Activated naive CD4-positive, alpha-beta T cell treated with anti-CD3 and anti-CD28 coated beads, Interleukin-2, amount 10 ng/mL, durations not matched to agents 7 days and 5 days (primary cell): ENCODE measurements around the gene EVI5.
"Not testable (repeated sequence)": the region's sequence is repeated elsewhere in the genome, so short reads cannot be mapped to it uniquely, and the experiment has no call there.

ENCODE experiments used
- CTCF ChIA-PET: fragments of 350-600 bp; sonication (Branson Sonifier 250); formaldehyde crosslinking; loops from one replicate; lab custom pipeline; 2021; ENCODE audit warnings: antibody characterized with exemption; lab: Charles Lee
- DNase-seq: peaks from one replicate; pipeline ENCODE4 v3.0.0-alpha.2; 2020
- H3K27ac Mint-ChIP-seq: one replicate; pipeline ENCODE4 v1.8.0; 2021; ENCODE audit warnings: mild to moderate bottlenecking, moderate library complexity, mixed read lengths
- H3K27me3 Mint-ChIP-seq: one replicate; pipeline ENCODE4 v1.8.0; 2021; ENCODE audit warnings: mild to moderate bottlenecking, mixed read lengths
- H3K36me3 Mint-ChIP-seq: one replicate; pipeline ENCODE4 v1.8.0; 2021; ENCODE audit warnings: mixed read lengths
- H3K4me1 Mint-ChIP-seq: one replicate; pipeline ENCODE4 v1.8.0; 2021; ENCODE audit warnings: mixed read lengths
- H3K4me3 Mint-ChIP-seq: one replicate; pipeline ENCODE4 v1.8.0; 2021; ENCODE audit warnings: mild to moderate bottlenecking, moderate library complexity, mixed read lengths
- H3K9me3 Mint-ChIP-seq: one replicate; pipeline ENCODE4 v1.8.0; 2021; ENCODE audit warnings: mixed read lengths

Gene EVI5

GRCh38 chr1:92715476-92715951, 69.4 kb downstream of the EVI5 start:
- H3K4me3 Mint-ChIP-seq, H3K9me3 Mint-ChIP-seq, CTCF ChIA-PET, DNase-seq, H3K4me1 Mint-ChIP-seq, H3K36me3 Mint-ChIP-seq, H3K27ac Mint-ChIP-seq: not testable (repeated sequence)
- H3K27me3 Mint-ChIP-seq: peaks cover 21% of the 10 kb centered on the region

DNA sequence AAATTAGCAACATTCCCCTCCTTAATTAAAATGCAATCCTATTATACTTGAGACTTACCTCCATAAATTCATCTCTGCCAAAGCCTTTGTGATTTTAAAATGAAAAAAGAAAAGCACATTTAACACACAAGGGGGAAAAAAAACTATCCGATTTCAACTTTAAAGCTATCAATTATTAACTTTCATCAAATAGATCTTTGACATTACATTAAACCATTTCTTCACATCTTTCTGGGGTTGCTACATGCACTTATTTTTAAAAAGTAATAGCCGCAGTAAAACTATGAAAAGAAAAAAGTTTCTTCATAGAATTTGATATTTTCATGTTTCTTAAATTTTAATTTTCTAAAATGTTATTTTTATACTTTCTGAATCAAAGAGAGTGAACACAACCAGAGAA, 71.0 kb downstream of the EVI5 start:
- Mint-ChIP-seq H3K4me1 (no peaks in the 10 kb centered on the region), H3K4me3 (no peak overlapping the region), H3K27ac (no peak overlapping the region), H3K36me3 (no peaks in the 10 kb centered on the region), H3K27me3 (peaks cover 16% of the 10 kb centered on the region), H3K9me3 (no peaks in the 10 kb centered on the region)
- CTCF ChIA-PET: no interaction called here
- DNase-seq: no peak

GRCh38 chr1:92711473-92712165, 73.3 kb downstream of the EVI5 start:
- H3K27me3 Mint-ChIP-seq: peaks cover 16% of the 10 kb centered on the region
- CTCF ChIA-PET: no interaction called here
- no peaks in the 10 kb centered on the region for H3K4me1 Mint-ChIP-seq
- H3K4me3 Mint-ChIP-seq: no peak overlapping the region
- DNase-seq: no peak
- H3K9me3 Mint-ChIP-seq: no peaks in the 10 kb centered on the region
- H3K27ac Mint-ChIP-seq: no peak overlapping the region
- H3K36me3 Mint-ChIP-seq: no peaks in the 10 kb centered on the region

DNA sequence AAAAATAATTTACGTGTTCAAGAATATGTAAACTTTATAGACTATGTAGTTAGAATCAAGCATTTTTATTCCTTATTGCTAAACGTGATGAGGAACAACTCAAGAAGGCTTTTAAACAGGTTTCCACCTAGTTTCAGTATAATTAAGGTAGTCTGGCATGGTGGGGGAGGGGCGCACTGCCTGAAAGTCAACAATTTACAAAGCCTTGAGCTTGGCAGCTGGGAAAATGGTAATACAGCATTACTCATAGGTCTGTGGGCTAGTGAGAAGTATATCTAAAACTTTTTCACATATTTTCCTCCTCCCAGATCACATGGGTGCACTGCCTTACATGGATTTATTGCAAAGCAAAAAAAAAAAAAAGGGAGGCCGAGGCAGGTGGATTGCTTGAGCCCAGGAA, 75.2 kb downstream of the EVI5 start:
- Mint-ChIP-seq H3K36me3 (no peaks in the 10 kb centered on the region), H3K4me1 (no peaks in the 10 kb centered on the region), H3K27me3 (peaks cover 2% of the 10 kb centered on the region), H3K4me3 (no peak overlapping the region), H3K9me3 (no peaks in the 10 kb centered on the region), H3K27ac (no peak overlapping the region)
- CTCF ChIA-PET: no interaction called here
- no peak for DNase-seq

- DNase-seq: no peak
- H3K9me3 Mint-ChIP-seq: no peaks in the 10 kb centered on the region
- H3K36me3 Mint-ChIP-seq: no peaks in the 10 kb centered on the region
- H3K4me3 Mint-ChIP-seq: no peak overlapping the region
- no peaks in the 10 kb centered on the region for H3K27me3 Mint-ChIP-seq
- CTCF ChIA-PET: no interaction called here
- H3K4me1 Mint-ChIP-seq: no peaks in the 10 kb centered on the region
- H3K27ac Mint-ChIP-seq: no peak overlapping the region
These were observed 76.4 kb downstream of the EVI5 start for GRCh38 chr1:92708368-92708950.

- no peak overlapping the region for H3K27ac Mint-ChIP-seq
- CTCF ChIA-PET: no interaction called here
These were observed 77.2 kb downstream of the EVI5 start for GRCh38 chr1:92707709-92708108.

DNA sequence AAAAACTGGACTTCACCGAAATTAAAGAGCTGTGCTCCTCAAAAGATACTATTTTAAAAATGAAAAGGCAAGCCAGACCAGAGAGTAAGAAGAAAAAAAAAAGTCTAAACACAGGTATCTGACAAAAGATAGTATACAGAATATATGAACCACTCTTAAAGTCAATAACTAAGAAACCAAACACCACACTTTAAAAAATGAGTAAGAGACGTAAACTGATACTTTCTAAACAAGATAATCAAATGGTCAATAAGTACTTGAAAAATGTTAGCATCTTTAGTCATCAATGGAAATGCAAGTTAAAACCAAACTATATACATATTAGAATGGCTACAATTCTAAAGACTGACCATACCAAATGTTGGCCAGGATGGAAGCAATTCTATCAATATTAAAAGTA, 77.6 kb downstream of the EVI5 start:
- Mint-ChIP-seq H3K9me3 (no peaks in the 10 kb centered on the region), H3K4me3 (no peak overlapping the region), H3K36me3 (no peaks in the 10 kb centered on the region), H3K4me1 (no peaks in the 10 kb centered on the region), H3K27ac (no peak overlapping the region), H3K27me3 (no peaks in the 10 kb centered on the region)
- no peak for DNase-seq
- CTCF ChIA-PET: no interaction called here

More at GRCh38 chr1:92707709-92708108, 77.2 kb downstream of the EVI5 start:
- H3K27me3 Mint-ChIP-seq: no peaks in the 10 kb centered on the region
- no peaks in the 10 kb centered on the region for H3K36me3 Mint-ChIP-seq
- H3K9me3 Mint-ChIP-seq: no peaks in the 10 kb centered on the region
- no peaks in the 10 kb centered on the region for H3K4me1 Mint-ChIP-seq
- no peak overlapping the region for H3K4me3 Mint-ChIP-seq
- no peak for DNase-seq

- no peak overlapping the region for H3K27ac Mint-ChIP-seq
- no peak overlapping the region for H3K4me3 Mint-ChIP-seq
- DNase-seq: no peak
- H3K27me3 Mint-ChIP-seq: no peaks in the 10 kb centered on the region
- H3K36me3 Mint-ChIP-seq: no peaks in the 10 kb centered on the region
- CTCF ChIA-PET: interaction anchor here (1.0 kb wide), 1 partner anchor 42 kb away, joined by 3 read pairs; no protein-coding TSS in a partner anchor
- H3K9me3 Mint-ChIP-seq: no peaks in the 10 kb centered on the region
- peaks cover 3% of the 10 kb centered on the region for H3K4me1 Mint-ChIP-seq
These were observed 79.5 kb downstream of the EVI5 start for GRCh38 chr1:92705446-92705845.

GRCh38 chr1:92701147-92701546, 83.8 kb downstream of the EVI5 start:
- H3K4me3 Mint-ChIP-seq: no peak overlapping the region
- H3K4me1 Mint-ChIP-seq: peaks cover 3% of the 10 kb centered on the region
- CTCF ChIA-PET: interaction anchor here (1.1 kb wide), 1 partner anchor 48 kb away, joined by 4 read pairs; no protein-coding TSS in a partner anchor
- H3K27ac Mint-ChIP-seq: no peak overlapping the region
- H3K9me3 Mint-ChIP-seq: no peaks in the 10 kb centered on the region
- no peaks in the 10 kb centered on the region for H3K36me3 Mint-ChIP-seq
- no peak for DNase-seq
- peaks cover 3% of the 10 kb centered on the region for H3K27me3 Mint-ChIP-seq

DNA sequence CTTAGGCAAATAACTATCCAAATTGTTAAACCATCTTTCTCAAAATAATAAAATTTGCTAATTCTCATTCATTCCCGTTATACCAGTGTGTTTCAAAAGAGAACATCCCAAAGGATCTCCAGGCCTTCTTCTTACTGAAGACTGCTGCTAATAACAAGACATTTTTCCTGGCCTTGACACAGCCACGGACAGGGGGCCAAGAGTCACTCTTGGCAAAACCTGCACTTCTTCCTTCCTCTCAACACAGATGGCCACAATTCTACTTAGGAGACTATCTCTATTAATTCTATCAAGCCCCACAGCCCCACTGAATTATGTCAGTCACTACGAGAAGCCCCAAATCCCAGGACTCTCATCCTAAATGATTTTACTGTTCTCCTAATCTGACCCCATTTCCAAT, 86.0 kb downstream of the EVI5 start:
- DNase-seq: no peak
- CTCF ChIA-PET: no interaction called here
- peaks cover 3% of the 10 kb centered on the region for H3K27me3 Mint-ChIP-seq
- no peak overlapping the region for H3K27ac Mint-ChIP-seq
- peaks cover 3% of the 10 kb centered on the region for H3K4me1 Mint-ChIP-seq
- no peaks in the 10 kb centered on the region for H3K36me3 Mint-ChIP-seq
- H3K4me3 Mint-ChIP-seq: no peak overlapping the region
- H3K9me3 Mint-ChIP-seq: no peaks in the 10 kb centered on the region

DNA sequence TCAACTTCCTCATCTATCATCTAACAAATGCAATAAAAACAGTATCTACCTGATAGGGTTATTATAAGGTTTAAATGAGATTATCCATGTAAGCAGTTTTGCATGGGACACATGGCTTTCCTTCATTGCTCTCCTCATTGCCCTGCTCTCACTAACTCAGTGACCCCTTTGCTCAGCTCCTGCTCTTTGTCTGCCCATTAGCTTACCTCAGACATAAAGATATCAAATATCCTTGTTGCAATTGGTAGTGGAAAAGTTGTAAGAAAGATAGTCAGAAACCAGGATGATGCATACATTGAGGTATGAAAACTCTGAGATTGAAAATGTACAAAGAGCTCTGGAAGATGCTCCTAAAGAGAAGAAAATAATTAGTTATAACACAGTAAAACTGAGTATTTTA, 89.8 kb downstream of the EVI5 start:
- peaks cover 5% of the 10 kb centered on the region for H3K4me1 Mint-ChIP-seq
- no peak for DNase-seq
- H3K27me3 Mint-ChIP-seq: peaks cover 3% of the 10 kb centered on the region
- H3K4me3 Mint-ChIP-seq: no peak overlapping the region
- no peaks in the 10 kb centered on the region for H3K9me3 Mint-ChIP-seq
- CTCF ChIA-PET: no interaction called here
- no peak overlapping the region for H3K27ac Mint-ChIP-seq
- H3K36me3 Mint-ChIP-seq: no peaks in the 10 kb centered on the region

DNA sequence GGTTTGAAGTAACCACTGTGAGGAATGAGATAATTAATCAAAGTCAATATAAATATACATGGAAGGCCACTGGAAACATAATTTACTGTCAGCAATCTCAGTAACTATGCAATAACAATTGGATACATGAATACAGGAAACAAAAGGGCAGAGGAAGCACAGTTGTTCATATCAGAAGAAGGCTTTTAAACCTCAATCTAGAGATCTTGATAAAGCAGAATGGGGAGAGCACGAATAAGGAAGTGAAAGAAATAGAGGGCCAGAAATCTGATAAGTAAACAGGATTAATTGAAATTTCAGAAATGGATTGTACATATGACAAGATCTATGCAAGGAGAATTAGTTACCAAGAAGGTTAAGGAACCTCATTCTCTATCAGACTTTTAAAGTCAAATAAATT, 93.0 kb downstream of the EVI5 start:
- Mint-ChIP-seq H3K9me3 (no peaks in the 10 kb centered on the region), H3K4me1 (peaks cover 5% of the 10 kb centered on the region), H3K4me3 (no peak overlapping the region), H3K36me3 (no peaks in the 10 kb centered on the region), H3K27ac (no peak overlapping the region), H3K27me3 (no peaks in the 10 kb centered on the region)
- no peak for DNase-seq
- CTCF ChIA-PET: no interaction called here

GRCh38 chr1:92690212-92690906, 94.5 kb downstream of the EVI5 start:
- no peaks in the 10 kb centered on the region for H3K27me3 Mint-ChIP-seq
- H3K4me1 Mint-ChIP-seq: peaks cover 5% of the 10 kb centered on the region
- CTCF ChIA-PET: interaction anchor here (0.6 kb wide), 1 partner anchor 86 kb away, joined by 3 read pairs; no protein-coding TSS in a partner anchor
- H3K4me3 Mint-ChIP-seq: no peak overlapping the region
- H3K36me3 Mint-ChIP-seq: no peaks in the 10 kb centered on the region
- H3K27ac Mint-ChIP-seq: no peak overlapping the region
- DNase-seq: no peak
- no peaks in the 10 kb centered on the region for H3K9me3 Mint-ChIP-seq

- no peak overlapping the region for H3K4me3 Mint-ChIP-seq
- H3K9me3 Mint-ChIP-seq: no peaks in the 10 kb centered on the region
- no peaks in the 10 kb centered on the region for H3K27me3 Mint-ChIP-seq
- CTCF ChIA-PET: no interaction called here
- no peak for DNase-seq
- no peaks in the 10 kb centered on the region for H3K36me3 Mint-ChIP-seq
- no peak overlapping the region for H3K27ac Mint-ChIP-seq
- no peaks in the 10 kb centered on the region for H3K4me1 Mint-ChIP-seq
These were observed 104.9 kb downstream of the EVI5 start for GRCh38 chr1:92679980-92680379.
